Coronary artery (tissue), 2 donors: ENCODE data around the gene VPS4B.

Source experiments
- DNase-seq: peaks from one replicate; pipeline ENCODE4 v3.0.0-alpha.2; 2017; ENCODE audit warnings: low spot score
- H3K27ac ChIP-seq, 2 donors: fragments of 200-600 bp; sonication (generic); one replicate each; pipeline ENCODE4 v1.5.1; 2016 to 2019
- H3K4me3 ChIP-seq: fragments of 200-600 bp; sonication (generic); 2 replicates; pipeline ENCODE4 v1.5.1; 2016; ENCODE audit warnings: mild to moderate bottlenecking, moderate library complexity
- TF ChIP-seq, protein P1 (sequence below): fragments of 200-600 bp; sonication (generic); IDR thresholded peaks from one replicate; pipeline ENCODE4 v1.5.1; 2019; ENCODE audit warnings: antibody characterized with exemption

Gene VPS4B

GRCh38 chr18:63445037-63445436 is 22.8 kb upstream of the VPS4B start:
- no peak overlapping the region for H3K4me3 ChIP-seq
- peak overlapping the region in 1 of 2 donors; percentile 58 for H3K27ac ChIP-seq
- no peak for DNase-seq
- TF ChIP-seq, protein P1, sequence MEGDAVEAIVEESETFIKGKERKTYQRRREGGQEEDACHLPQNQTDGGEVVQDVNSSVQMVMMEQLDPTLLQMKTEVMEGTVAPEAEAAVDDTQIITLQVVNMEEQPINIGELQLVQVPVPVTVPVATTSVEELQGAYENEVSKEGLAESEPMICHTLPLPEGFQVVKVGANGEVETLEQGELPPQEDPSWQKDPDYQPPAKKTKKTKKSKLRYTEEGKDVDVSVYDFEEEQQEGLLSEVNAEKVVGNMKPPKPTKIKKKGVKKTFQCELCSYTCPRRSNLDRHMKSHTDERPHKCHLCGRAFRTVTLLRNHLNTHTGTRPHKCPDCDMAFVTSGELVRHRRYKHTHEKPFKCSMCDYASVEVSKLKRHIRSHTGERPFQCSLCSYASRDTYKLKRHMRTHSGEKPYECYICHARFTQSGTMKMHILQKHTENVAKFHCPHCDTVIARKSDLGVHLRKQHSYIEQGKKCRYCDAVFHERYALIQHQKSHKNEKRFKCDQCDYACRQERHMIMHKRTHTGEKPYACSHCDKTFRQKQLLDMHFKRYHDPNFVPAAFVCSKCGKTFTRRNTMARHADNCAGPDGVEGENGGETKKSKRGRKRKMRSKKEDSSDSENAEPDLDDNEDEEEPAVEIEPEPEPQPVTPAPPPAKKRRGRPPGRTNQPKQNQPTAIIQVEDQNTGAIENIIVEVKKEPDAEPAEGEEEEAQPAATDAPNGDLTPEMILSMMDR = no peak

GRCh38 chr18:63444580-63444979 is 22.3 kb upstream of the VPS4B start:
- DNase-seq = no peak
- Histone ChIP-seq H3K27ac (peak overlapping the region in 1 of 2 donors; percentile 58), H3K4me3 (no peak overlapping the region)
- TF ChIP-seq, protein P1 = no peak

- Histone ChIP-seq H3K27ac (no peak overlapping the region), H3K4me3 (no peak overlapping the region)
- no peak for DNase-seq
- TF ChIP-seq, protein P1 = no peak
These were observed 21.6 kb upstream of the VPS4B start for GRCh38 chr18:63443829-63444228.

GRCh38 chr18:63440881-63441280 is 18.6 kb upstream of the VPS4B start:
- DNase-seq = no peak
- no peak overlapping the region for H3K4me3 ChIP-seq
- TF ChIP-seq, protein P1 = no peak
- H3K27ac ChIP-seq = no peak overlapping the region

- no peak for DNase-seq
- H3K4me3 ChIP-seq = no peak overlapping the region
- TF ChIP-seq, protein P1 = no peak
- no peak overlapping the region for H3K27ac ChIP-seq
These were observed 17.9 kb upstream of the VPS4B start for GRCh38 chr18:63440219-63440618.

DNA sequence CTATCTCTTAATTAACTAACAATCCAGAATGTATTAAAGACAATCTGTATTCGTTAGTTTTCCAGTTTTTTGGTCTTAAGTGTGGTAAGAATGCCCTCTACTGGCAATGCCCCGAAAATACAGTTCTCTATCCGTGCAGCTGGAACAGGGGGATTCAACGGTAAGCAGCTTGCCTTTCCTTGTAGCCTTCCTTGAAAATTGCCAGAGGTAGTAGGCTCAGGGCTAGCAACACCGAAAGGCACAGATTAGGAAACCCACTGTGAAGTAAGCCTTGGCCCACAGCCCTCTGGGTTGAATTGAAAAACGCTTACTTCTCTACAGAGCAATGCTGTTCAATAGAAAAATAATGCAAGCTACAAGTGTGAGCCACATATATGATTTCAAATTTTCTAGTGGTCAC is 17.1 kb upstream of the VPS4B start:
- no peak overlapping the region for H3K27ac ChIP-seq
- H3K4me3 ChIP-seq = no peak overlapping the region
- DNase-seq = no peak
- TF ChIP-seq, protein P1 = peak; percentile 55

DNA sequence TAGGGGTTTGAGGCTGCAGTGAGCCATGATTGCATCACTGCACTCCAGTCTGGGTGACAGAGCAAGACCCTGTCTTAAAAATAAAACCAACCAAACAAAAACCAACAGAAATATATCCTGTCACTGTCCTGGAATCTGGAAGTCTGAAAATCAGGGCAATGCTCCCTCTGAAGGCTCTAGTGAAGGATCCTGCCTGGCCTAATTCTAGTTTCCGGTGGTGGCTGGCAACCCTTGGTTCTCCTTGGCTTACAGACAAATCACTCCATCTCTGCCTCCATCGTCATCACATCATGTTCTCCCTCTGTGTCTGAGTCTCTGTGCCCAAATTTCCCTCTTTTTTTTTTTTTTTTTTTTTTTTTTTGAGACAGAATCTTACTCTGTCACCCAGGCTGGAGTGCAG is 15.9 kb upstream of the VPS4B start:
- peak overlapping the region; percentile 52 to 63 for H3K27ac ChIP-seq
- no peak for DNase-seq
- H3K4me3 ChIP-seq = no peak overlapping the region
- TF ChIP-seq, protein P1 = no peak
